Measurements from ENCODE around the gene SCEL.

GRCh38 chr13:77514336-77514726, 21.2 kb upstream of the SCEL start:
- TF ChIP-seq REST (IDR thresholded peaks at IDR 0.05; ENCODE audit: low read depth), result no peak
- no peak for TF ChIP-seq POLR2A (IDR thresholded peaks at IDR 0.05; ENCODE audit: borderline replicate concordance, extremely low read depth, insufficient read depth, insufficient read length)
- no peak for TF ChIP-seq SIN3A (IDR thresholded peaks at IDR 0.05; ENCODE audit: low read depth)
- TF ChIP-seq CTCF (IDR thresholded peaks at IDR 0.05 in 2 of 3, conservative IDR thresholded peaks at IDR 0.05 in 1 of 3; ENCODE audit: borderline replicate concordance in 1 of 3, insufficient read depth in 1 of 3, low read depth in 2 of 3, low read length in 2 of 3), result no peak
- TF ChIP-seq EZH2 (IDR thresholded peaks at IDR 0.05), result no peak
- no peak for TF ChIP-seq YY1 (IDR thresholded peaks at IDR 0.05; ENCODE audit: extremely low read depth, insufficient replicate concordance, low read depth, low read length)
- TF ChIP-seq SP1 (IDR thresholded peaks at IDR 0.05; ENCODE audit: low read depth), result no peak
- TF ChIP-seq RAD21 (IDR thresholded peaks at IDR 0.05; ENCODE audit: low read depth), result no peak
- TF ChIP-seq, protein P1, sequence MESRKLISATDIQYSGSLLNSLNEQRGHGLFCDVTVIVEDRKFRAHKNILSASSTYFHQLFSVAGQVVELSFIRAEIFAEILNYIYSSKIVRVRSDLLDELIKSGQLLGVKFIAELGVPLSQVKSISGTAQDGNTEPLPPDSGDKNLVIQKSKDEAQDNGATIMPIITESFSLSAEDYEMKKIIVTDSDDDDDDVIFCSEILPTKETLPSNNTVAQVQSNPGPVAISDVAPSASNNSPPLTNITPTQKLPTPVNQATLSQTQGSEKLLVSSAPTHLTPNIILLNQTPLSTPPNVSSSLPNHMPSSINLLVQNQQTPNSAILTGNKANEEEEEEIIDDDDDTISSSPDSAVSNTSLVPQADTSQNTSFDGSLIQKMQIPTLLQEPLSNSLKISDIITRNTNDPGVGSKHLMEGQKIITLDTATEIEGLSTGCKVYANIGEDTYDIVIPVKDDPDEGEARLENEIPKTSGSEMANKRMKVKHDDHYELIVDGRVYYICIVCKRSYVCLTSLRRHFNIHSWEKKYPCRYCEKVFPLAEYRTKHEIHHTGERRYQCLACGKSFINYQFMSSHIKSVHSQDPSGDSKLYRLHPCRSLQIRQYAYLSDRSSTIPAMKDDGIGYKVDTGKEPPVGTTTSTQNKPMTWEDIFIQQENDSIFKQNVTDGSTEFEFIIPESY (IDR thresholded peaks at IDR 0.05; ENCODE audit: extremely low read depth, insufficient replicate concordance, low read length), result no peak
- TF ChIP-seq, protein P2, sequence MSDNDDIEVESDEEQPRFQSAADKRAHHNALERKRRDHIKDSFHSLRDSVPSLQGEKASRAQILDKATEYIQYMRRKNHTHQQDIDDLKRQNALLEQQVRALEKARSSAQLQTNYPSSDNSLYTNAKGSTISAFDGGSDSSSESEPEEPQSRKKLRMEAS (IDR thresholded peaks at IDR 0.05), result no peak
- no peak for TF ChIP-seq JUND (IDR thresholded peaks at IDR 0.05)
